Uterus (tissue), 4 donors: ENCODE data around the gene SLC6A1. TPM values are rescaled to one million over a fixed set of nuclear protein-coding genes. Genes with fewer than 3 reads are reported as not detected.
A peak's percentile ranks its signal among the peaks of the same experiment; 100 is the strongest.

Experiments used
- DNase-seq, 2 donors: peaks; one replicate each; pipeline ENCODE4 v3.0.0-alpha.2; 2019 to 2020
- H3K27ac ChIP-seq, 2 donors: fragments of 200-600 bp; sonication (generic); 1 replicate in 1 of 2; 2 replicates in 1 of 2; pipeline ENCODE4 v1.5.1; 2016 to 2018
- H3K27me3 ChIP-seq, 2 donors: fragments of 200-600 bp; sonication (generic); one replicate each; pipeline ENCODE4 v1.5.1; 2018 to 2019; ENCODE audit warnings: control low read depth in 1 of 2
- H3K36me3 ChIP-seq, 2 donors: fragments of 200-600 bp; sonication (generic); one replicate each; pipeline ENCODE4 v1.5.1; 2019; ENCODE audit warnings: control low read depth in 1 of 2
- H3K4me1 ChIP-seq, 2 donors: fragments of 200-600 bp; sonication (generic); one replicate each; pipeline ENCODE4 v1.5.1; 2018 to 2019; ENCODE audit warnings: control low read depth in 1 of 2
- H3K4me3 ChIP-seq, 2 donors: fragments of 200-600 bp; sonication (generic); 1 replicate in 1 of 2; 2 replicates in 1 of 2; pipeline ENCODE4 v1.5.1; 2018 to 2019; ENCODE audit warnings: mild to moderate bottlenecking in 1 of 2
- H3K9me3 ChIP-seq, 2 donors: fragments of 200-600 bp; sonication (generic); one replicate each; pipeline ENCODE4 v1.5.1; 2019; ENCODE audit warnings: control low read depth in 1 of 2
- POLR2A ChIP-seq, 2 donors: fragments of 450-650 bp; IDR thresholded peaks; one replicate each; pipeline ENCODE4 v1.6.1; 2016; ENCODE audit warnings: antibody characterized with exemption in 2 of 2, mild to moderate bottlenecking in 1 of 2, moderate library complexity in 1 of 2
- intact Hi-C: fragments of 100-400 bp; cut with DNase I; formaldehyde crosslinking; loops from one replicate; pipeline ENCODE4 v1.15.1; 2023; ENCODE audit warnings: low total_unique reads
- total RNA-seq, 4 donors: library from RNA; depleted of rRNA in 3 of 4; stranded (reverse); fragments of >200 nt in 3 of 4; gene quantifications; one replicate each; pipeline versions ENCODE4 v1.1.0 to v1.2.4, GENCODE V29; 2014 to 2023
- TF ChIP-seq, protein P1 (sequence below), 4 experiments: fragments of 200-600 bp in 2 of 4; fragments of 450-650 bp in 2 of 4; sonication (generic) in 2 of 4; IDR thresholded peaks; one replicate each; pipeline ENCODE4 v1.5.1; 2016 to 2019; ENCODE audit warnings: antibody characterized with exemption in 4 of 4, mild to moderate bottlenecking in 2 of 4, moderate library complexity in 1 of 4
- donor health status: DM: yes; HTN: yes; CAD: no.

The SLC6A1 gene
- total RNA-seq, 4 donors from 2014 or later = under 0.01 to 5.0 (median 1.6) TPM

DNA sequence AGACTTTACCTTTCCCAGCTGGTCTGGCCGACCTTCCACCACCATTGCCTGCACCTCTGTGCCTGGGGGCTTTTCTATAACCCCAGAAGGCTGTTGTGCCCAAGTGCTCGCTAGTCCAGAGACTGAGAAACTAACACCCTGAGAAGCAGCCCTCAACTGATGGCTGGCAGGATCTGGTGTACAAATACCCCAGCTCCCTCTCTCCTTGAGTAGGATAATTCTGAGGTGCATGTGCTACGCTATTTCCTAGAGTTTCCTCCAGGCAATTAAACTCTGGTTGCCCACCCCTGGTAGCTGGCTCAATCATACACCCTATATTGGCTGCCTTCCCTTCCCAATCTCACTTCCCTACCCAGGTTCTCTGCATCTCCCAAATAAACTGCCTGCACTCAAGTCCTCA, 11.5 kb upstream of the SLC6A1 start:
- intact Hi-C loops = no loop called here
- H3K27me3 ChIP-seq = no peaks in the 10 kb centered on the region
- DNase-seq = no peak
- H3K4me1 ChIP-seq = no peaks in the 10 kb centered on the region
- no peaks in the 10 kb centered on the region for H3K36me3 ChIP-seq
- TF ChIP-seq, protein P1, sequence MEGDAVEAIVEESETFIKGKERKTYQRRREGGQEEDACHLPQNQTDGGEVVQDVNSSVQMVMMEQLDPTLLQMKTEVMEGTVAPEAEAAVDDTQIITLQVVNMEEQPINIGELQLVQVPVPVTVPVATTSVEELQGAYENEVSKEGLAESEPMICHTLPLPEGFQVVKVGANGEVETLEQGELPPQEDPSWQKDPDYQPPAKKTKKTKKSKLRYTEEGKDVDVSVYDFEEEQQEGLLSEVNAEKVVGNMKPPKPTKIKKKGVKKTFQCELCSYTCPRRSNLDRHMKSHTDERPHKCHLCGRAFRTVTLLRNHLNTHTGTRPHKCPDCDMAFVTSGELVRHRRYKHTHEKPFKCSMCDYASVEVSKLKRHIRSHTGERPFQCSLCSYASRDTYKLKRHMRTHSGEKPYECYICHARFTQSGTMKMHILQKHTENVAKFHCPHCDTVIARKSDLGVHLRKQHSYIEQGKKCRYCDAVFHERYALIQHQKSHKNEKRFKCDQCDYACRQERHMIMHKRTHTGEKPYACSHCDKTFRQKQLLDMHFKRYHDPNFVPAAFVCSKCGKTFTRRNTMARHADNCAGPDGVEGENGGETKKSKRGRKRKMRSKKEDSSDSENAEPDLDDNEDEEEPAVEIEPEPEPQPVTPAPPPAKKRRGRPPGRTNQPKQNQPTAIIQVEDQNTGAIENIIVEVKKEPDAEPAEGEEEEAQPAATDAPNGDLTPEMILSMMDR (IDR thresholded peaks at IDR 0.05) = no peak
- TF ChIP-seq POLR2A (IDR thresholded peaks at IDR 0.05) = no peak
- no peak overlapping the region for H3K27ac ChIP-seq
- no peaks in the 10 kb centered on the region for H3K9me3 ChIP-seq
- no peak overlapping the region for H3K4me3 ChIP-seq

DNA sequence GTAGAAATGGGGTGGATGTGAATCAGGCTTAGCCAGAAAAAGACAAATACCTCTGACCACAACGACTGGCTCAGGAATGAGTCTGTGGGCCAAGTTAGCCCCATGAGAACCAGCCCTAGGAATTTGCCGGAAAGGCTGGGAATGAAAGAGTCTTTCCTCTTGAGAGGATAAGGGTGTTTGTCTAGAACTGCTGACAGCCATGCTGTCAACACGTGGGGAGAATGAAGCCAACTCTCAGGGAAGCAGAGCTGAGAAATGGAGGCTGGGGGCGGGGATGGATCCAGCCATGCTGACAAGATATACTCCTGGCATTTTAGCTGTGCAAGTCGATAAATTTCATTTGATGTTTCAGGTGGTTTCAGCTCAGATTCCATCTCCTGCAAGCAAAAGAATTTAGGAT, 10.6 kb upstream of the SLC6A1 start:
- DNase-seq = no peak
- no peaks in the 10 kb centered on the region for H3K36me3 ChIP-seq
- no peaks in the 10 kb centered on the region for H3K9me3 ChIP-seq
- no peaks in the 10 kb centered on the region for H3K4me1 ChIP-seq
- no peak overlapping the region for H3K27ac ChIP-seq
- intact Hi-C loops = no loop called here
- TF ChIP-seq, protein P1 (IDR thresholded peaks at IDR 0.05) = no peak
- TF ChIP-seq POLR2A (IDR thresholded peaks at IDR 0.05) = no peak
- no peak overlapping the region for H3K4me3 ChIP-seq
- no peaks in the 10 kb centered on the region for H3K27me3 ChIP-seq

DNA sequence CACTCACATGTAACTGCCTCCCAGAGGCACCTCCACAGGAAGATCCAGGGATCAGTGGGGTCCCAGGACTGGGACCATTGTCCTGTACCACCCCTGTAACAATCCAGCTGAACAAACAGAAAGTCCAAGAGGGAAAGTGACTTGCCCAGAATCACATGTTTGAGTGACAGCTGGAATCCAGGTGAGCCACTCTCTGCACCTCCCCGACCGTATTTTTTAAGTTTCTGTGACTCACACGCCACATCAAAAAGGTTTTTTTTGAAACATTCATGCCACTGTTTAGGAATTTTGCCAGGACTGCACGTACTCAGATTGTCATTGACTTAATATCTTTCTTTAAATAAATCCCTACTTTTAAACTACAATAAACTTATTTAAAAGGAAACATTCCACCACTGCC, 9.8 kb upstream of the SLC6A1 start:
- H3K36me3 ChIP-seq = no peaks in the 10 kb centered on the region
- TF ChIP-seq, protein P1 (IDR thresholded peaks at IDR 0.05) = no peak
- TF ChIP-seq POLR2A (IDR thresholded peaks at IDR 0.05) = no peak
- no peak overlapping the region for H3K27ac ChIP-seq
- no peaks in the 10 kb centered on the region for H3K4me1 ChIP-seq
- H3K27me3 ChIP-seq = no peaks in the 10 kb centered on the region
- no peak overlapping the region for H3K4me3 ChIP-seq
- intact Hi-C loops = no loop called here
- DNase-seq = no peak
- H3K9me3 ChIP-seq = no peaks in the 10 kb centered on the region

DNA sequence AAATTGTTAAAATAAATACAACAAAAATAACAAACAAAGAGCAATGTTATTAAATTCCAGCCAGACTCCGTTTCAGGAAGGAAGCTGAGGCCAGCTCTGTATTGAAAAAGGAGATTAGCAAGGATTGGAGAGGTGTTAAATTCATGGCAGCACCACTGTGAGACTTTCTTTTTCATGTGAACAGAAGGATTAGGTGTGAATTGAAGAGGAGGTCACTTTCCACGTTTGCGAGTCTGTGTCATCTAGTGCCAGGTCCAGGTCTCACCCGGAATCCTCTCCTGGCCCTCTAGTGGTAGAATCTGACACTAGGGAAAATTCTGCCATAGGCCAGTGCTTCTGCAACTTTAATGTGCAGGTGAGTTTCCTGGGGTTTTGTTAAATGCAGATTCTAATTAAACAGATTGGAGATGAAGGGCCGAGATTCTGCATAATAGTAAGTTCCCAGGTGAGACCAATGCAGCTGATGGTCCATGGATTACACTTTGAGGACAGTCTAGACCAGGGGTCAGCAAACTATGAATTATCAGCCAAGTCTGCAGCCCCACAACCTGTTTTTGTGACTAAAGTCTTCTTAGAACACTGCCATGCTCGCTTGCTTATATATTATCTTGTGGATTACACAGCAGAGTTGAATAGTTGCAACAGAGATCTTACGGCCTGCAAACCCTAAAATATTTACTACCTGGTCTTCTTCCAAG, 9.2 kb upstream of the SLC6A1 start:
- intact Hi-C loops = no loop called here
- Histone ChIP-seq H3K4me1 (no peaks in the 10 kb centered on the region), H3K27me3 (no peaks in the 10 kb centered on the region), H3K27ac (no peak overlapping the region), H3K9me3 (no peaks in the 10 kb centered on the region), H3K36me3 (no peaks in the 10 kb centered on the region), H3K4me3 (no peak overlapping the region)
- no peak for DNase-seq
- TF ChIP-seq POLR2A (IDR thresholded peaks at IDR 0.05) = no peak
- TF ChIP-seq, protein P1 (IDR thresholded peaks at IDR 0.05) = peak; percentile 49 to 62 (median 50)

DNA sequence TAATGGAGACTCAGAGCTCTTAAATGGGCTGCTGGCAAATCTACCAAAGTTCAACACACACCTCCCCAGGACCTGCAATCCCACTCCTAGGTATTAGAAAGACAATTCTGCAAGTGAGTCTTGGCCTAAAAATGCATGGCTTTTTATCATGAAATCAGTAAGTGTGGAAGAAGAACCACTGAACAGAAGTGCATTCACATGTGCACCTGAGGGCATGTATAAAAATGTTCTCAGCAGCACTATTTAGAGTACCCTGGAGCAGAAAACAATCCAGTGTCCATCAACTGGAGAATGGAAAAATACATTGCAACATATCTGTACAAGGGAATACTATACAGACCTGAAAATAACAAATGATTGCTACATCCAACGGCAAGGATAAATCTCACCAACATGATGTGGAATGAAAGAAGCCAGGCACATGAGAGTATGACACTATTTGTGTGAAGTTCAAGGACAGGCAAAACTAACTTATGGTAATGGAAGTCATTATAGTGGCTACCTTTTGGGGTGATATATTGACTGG, 8.1 kb upstream of the SLC6A1 start:
- H3K4me1 ChIP-seq = no peaks in the 10 kb centered on the region
- H3K9me3 ChIP-seq = no peaks in the 10 kb centered on the region
- intact Hi-C loops = no loop called here
- no peak for TF ChIP-seq POLR2A (IDR thresholded peaks at IDR 0.05)
- TF ChIP-seq, protein P1 (IDR thresholded peaks at IDR 0.05) = no peak
- no peak overlapping the region for H3K4me3 ChIP-seq
- no peak for DNase-seq
- H3K36me3 ChIP-seq = no peaks in the 10 kb centered on the region
- no peak overlapping the region for H3K27ac ChIP-seq
- no peaks in the 10 kb centered on the region for H3K27me3 ChIP-seq
